ENCODE results near the gene TFDP1. TPM values are rescaled to one million over a fixed set of nuclear protein-coding genes. Genes with fewer than 3 reads are reported as not detected.

Gene TFDP1
- total RNA-seq, 2 donors from 2014 or later = 50.1 to 62.4 TPM

DNA sequence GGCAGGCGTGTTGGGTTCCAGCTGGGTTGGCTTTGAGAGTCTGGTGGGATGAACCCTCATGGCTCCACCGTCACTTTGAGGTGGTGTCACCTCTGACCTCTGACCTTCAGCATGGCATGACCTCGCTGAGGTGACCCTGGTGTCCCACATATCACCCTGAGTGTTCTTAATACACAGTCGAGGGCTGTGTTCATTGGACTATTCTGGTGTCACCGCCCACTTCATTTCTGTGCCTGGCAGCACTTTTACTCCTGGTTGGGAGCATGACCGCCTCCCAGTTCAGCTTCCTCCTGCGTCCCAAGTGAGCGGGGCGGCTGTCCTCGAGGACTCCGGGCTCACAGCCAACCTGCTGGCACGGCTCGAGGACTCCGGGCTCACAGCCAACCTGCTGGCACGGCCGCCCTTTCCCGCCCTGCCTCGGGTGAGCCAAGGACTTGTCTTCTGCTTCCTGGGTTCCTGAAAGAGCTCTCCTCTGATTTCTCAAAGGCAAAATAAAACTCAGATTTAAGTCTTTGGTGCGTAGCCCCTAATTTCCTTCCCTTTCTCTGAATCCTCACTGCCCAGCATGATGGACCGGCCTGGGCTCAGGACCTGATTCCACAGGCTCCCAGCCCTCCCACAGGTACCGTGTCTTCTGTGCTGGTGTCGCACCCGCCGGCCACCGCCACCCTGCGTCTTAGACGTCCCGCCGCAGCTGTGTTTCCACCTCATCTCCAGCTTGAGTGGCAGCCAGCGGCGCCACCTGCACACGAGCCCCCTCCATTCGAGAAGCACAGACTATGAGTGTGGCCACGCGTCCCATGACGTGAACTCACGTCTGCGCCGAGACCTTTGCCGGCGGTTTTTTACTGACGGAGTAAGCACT, 63.0 kb downstream of the TFDP1 start:
- no peaks in the 10 kb centered on the region for H3K4me1 ChIP-seq (replicated peaks)
- no peaks in the 10 kb centered on the region for H3K36me3 ChIP-seq
- H3K27ac ChIP-seq = peak overlapping the region; percentile 2 to 65
- no peaks in the 10 kb centered on the region for H3K9me3 ChIP-seq
- peak; percentile 92 for DNase-seq (ENCODE audit: low spot score)
- intact Hi-C loops (cut with DNase I) = no loop called here
- 33% methylated on average over 42 of the region's 42 CpGs for WGBS
- H3K4me3 ChIP-seq = peak overlapping the region in 1 of 2 donors; percentile 8
- TF ChIP-seq POLR2AphosphoS5 (IDR thresholded peaks at IDR 0.05) = peak; percentile 90
- peak; percentile 11 for TF ChIP-seq POLR2A (IDR thresholded peaks at IDR 0.05)
- TF ChIP-seq, protein P1, sequence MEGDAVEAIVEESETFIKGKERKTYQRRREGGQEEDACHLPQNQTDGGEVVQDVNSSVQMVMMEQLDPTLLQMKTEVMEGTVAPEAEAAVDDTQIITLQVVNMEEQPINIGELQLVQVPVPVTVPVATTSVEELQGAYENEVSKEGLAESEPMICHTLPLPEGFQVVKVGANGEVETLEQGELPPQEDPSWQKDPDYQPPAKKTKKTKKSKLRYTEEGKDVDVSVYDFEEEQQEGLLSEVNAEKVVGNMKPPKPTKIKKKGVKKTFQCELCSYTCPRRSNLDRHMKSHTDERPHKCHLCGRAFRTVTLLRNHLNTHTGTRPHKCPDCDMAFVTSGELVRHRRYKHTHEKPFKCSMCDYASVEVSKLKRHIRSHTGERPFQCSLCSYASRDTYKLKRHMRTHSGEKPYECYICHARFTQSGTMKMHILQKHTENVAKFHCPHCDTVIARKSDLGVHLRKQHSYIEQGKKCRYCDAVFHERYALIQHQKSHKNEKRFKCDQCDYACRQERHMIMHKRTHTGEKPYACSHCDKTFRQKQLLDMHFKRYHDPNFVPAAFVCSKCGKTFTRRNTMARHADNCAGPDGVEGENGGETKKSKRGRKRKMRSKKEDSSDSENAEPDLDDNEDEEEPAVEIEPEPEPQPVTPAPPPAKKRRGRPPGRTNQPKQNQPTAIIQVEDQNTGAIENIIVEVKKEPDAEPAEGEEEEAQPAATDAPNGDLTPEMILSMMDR (IDR thresholded peaks at IDR 0.05) = no peak
- H3K27me3 ChIP-seq (replicated peaks; ENCODE audit: insufficient read depth) = no peaks in the 10 kb centered on the region

DNA sequence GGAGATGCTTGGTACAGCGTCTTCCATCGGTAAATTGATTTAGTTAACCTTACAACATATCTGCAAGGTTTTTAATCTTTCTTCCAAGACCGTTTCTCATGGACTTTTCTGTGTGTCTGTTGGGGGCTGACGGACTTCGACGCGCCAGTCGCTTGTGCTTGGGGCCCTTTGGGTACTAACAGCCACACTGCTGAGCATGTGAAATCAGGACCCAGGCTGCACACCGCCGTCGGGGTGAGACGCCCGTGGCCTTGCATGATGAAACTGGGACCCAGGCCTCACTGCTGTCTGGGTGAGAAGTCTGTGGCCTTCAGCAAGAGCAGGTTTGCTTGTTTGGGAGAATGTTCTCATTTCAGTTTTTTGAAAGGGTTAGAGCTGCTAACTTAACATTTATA, 63.7 kb downstream of the TFDP1 start:
- H3K4me1 ChIP-seq (replicated peaks) = no peaks in the 10 kb centered on the region
- intact Hi-C loops (cut with DNase I) = no loop called here
- no peak for TF ChIP-seq POLR2AphosphoS5 (IDR thresholded peaks at IDR 0.05)
- no peak for TF ChIP-seq POLR2A (IDR thresholded peaks at IDR 0.05)
- TF ChIP-seq, protein P1 (IDR thresholded peaks at IDR 0.05) = no peak
- WGBS = 86% methylated on average over 13 of the region's 13 CpGs
- no peaks in the 10 kb centered on the region for H3K9me3 ChIP-seq
- DNase-seq (ENCODE audit: low spot score) = no peak
- no peaks in the 10 kb centered on the region for H3K27me3 ChIP-seq (replicated peaks; ENCODE audit: insufficient read depth)
- no peaks in the 10 kb centered on the region for H3K36me3 ChIP-seq
- H3K4me3 ChIP-seq = no peak overlapping the region
- H3K27ac ChIP-seq = peak overlapping the region in 1 of 2 donors; percentile 65

DNA sequence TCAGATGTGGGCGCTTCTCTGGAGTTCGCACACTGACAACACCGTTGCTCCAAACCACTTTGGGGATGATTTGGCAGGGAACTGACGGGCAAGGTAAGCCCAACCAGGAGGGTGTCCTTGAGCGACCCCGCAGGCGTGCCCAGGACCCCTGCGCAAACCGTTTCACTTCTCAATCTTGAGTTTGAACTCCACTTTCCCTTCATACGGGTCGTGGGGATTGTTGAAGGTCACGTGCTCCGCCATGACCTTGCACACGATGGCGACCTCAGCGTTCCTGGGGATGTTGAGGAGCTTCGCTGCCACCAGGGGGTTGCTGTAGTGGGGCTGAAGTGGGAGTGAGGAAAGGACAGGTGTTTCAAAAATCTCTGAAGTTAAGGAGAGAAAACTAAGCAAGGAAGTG, 64.7 kb downstream of the TFDP1 start:
- no peak for TF ChIP-seq POLR2AphosphoS5 (IDR thresholded peaks at IDR 0.05)
- no peak for TF ChIP-seq POLR2A (IDR thresholded peaks at IDR 0.05)
- TF ChIP-seq, protein P1 (IDR thresholded peaks at IDR 0.05) = no peak
- no peak for DNase-seq (ENCODE audit: low spot score)
- Histone ChIP-seq H3K4me3 (no peak overlapping the region), H3K36me3 (no peaks in the 10 kb centered on the region), H3K27ac (no peak overlapping the region), H3K9me3 (no peaks in the 10 kb centered on the region), H3K4me1 (replicated peaks) (no peaks in the 10 kb centered on the region), H3K27me3 (replicated peaks; ENCODE audit: insufficient read depth) (no peaks in the 10 kb centered on the region)
- intact Hi-C loops (cut with DNase I) = no loop called here
- WGBS = 93% methylated on average over 17 of the region's 17 CpGs

DNA sequence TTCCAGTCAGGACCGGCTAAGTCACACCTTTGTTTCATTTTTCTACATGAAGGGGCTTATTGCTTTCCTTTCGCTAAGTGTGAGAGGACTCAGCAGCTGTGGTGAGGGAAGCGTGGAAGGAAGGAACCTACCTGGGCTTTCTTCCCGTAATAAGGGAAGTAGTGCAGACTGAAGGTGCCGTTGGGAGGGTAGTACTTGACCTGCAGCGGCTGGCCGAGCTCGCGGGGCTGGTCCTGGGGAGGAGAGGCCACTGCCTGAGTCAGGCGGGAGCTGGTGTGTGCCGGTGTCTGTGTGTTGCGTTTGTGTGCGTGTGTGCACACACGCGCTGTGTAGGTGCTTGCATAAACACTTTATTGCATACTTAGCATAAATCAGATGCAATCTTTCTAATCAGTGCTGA, 65.7 kb downstream of the TFDP1 start:
- DNase-seq (ENCODE audit: low spot score) = no peak
- TF ChIP-seq POLR2A (IDR thresholded peaks at IDR 0.05) (no peak), POLR2AphosphoS5 (IDR thresholded peaks at IDR 0.05) (no peak)
- TF ChIP-seq, protein P1 (IDR thresholded peaks at IDR 0.05) = no peak
- H3K27ac ChIP-seq = no peak overlapping the region
- H3K9me3 ChIP-seq = no peaks in the 10 kb centered on the region
- H3K27me3 ChIP-seq (replicated peaks; ENCODE audit: insufficient read depth) = no peaks in the 10 kb centered on the region
- intact Hi-C loops (cut with DNase I) = no loop called here
- H3K4me3 ChIP-seq = no peak overlapping the region
- H3K4me1 ChIP-seq (replicated peaks) = no peaks in the 10 kb centered on the region
- no peaks in the 10 kb centered on the region for H3K36me3 ChIP-seq
- 88% methylated on average over 15 of the region's 15 CpGs for WGBS

DNA sequence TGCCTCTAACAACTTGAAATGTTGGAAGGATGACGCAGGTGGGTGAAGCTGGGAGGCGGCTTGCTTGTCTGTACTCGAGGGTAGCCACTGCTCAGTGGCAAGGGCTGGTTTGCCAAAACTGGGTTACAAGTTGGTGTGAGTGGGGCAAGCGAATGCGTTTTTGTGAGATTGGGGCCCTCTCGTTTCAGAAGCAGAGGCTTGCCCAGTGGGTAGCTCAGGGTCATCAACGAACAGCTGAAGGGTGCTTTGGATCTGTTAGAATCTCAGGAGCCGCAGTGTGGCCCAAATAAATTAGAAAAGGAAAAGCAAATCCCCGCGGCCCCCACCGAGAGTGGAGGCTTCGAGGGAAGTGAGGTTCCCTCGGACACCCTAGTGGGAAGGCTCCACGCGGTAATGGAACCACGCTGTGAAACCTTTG, 66.2 kb downstream of the TFDP1 start:
- 88% methylated on average over 16 of the region's 16 CpGs for whole genome bisulfite sequencing
- TF ChIP-seq POLR2A (IDR thresholded peaks at IDR 0.05) (no peak), POLR2AphosphoS5 (IDR thresholded peaks at IDR 0.05) (no peak)
- TF ChIP-seq, protein P1 (IDR thresholded peaks at IDR 0.05) = no peak
- DNase-seq (ENCODE audit: low spot score) = no peak
- Histone ChIP-seq H3K9me3 (no peaks in the 10 kb centered on the region), H3K4me3 (no peak overlapping the region), H3K27ac (no peak overlapping the region), H3K27me3 (replicated peaks; ENCODE audit: insufficient read depth) (no peaks in the 10 kb centered on the region), H3K36me3 (no peaks in the 10 kb centered on the region), H3K4me1 (replicated peaks) (no peaks in the 10 kb centered on the region)
- intact Hi-C loops (cut with DNase I) = no loop called here
